IMR-90 (cell line): ENCODE results near the gene SEPTIN2. TPM values are rescaled to one million over a fixed set of nuclear protein-coding genes. Genes with fewer than 3 reads are reported as not detected.

Source experiments
- ATAC-seq: fragments of 200-7000 bp; cut with Tn5 transposase; 2 replicates; pipeline ENCODE4 v1.9.1; 2020; ENCODE audit warnings: low read depth, mild to moderate bottlenecking, moderate library complexity
- BruUV-seq: library from RNA; stranded (reverse); fragments of 400-500 nt; replicated peaks from 2 replicates; lab custom pipeline; 2021; lab: Mats Ljungman, UMichigan
- CTCF ChIA-PET: fragments of 300-600 bp; formaldehyde crosslinking; extraction: SDS; loops from one replicate; lab custom pipeline; 2021; ENCODE audit warnings: antibody characterized with exemption; lab: Yijun Ruan, JAX
- POLR2A ChIA-PET: fragments of 300-600 bp; sonication (Branson Sonifier 250); formaldehyde crosslinking; loops from one replicate; lab custom pipeline; 2022; ENCODE audit warnings: antibody characterized with exemption; ENCODE audit not compliant: unreplicated experiment; lab: Charles Lee
- DNase-seq: peaks from one replicate; pipeline ENCODE4 v3.0.0; 2013
- H2AFZ ChIP-seq: replicated peaks from 2 replicates; pipeline ENCODE3; 2013; ENCODE audit warnings: low read length, mild to moderate bottlenecking; ENCODE audit not compliant: poor library complexity
- H2AK5ac ChIP-seq: 2 replicates; pipeline ENCODE4 v1.6.1; 2013; ENCODE audit warnings: low read depth, low read length, inconsistent platforms
- H2AK9ac ChIP-seq: replicated peaks from 2 replicates; pipeline ENCODE3; 2013; ENCODE audit warnings: mild to moderate bottlenecking, low read depth, low read length, moderate library complexity; ENCODE audit not compliant: poor library complexity
- H2BK120ac ChIP-seq: 2 replicates; pipeline ENCODE4 v1.6.1; 2013; ENCODE audit warnings: low read depth, low read length, inconsistent platforms
- H2BK15ac ChIP-seq: 3 replicates; pipeline ENCODE4 v1.6.1; 2013; ENCODE audit warnings: low read depth, low read length, inconsistent platforms
- H2BK20ac ChIP-seq: 2 replicates; pipeline ENCODE4 v1.6.1; 2013; ENCODE audit warnings: low read depth, mild to moderate bottlenecking, inconsistent platforms, low read length, moderate library complexity
- H2BK5ac ChIP-seq: 2 replicates; pipeline ENCODE4 v1.6.1; 2013; ENCODE audit warnings: mild to moderate bottlenecking, low read depth, low read length, inconsistent platforms; ENCODE audit not compliant: poor library complexity, severe bottlenecking
- H3K14ac ChIP-seq: replicated peaks from 2 replicates; pipeline ENCODE4 v1.6.1; 2013; ENCODE audit warnings: low read depth, low read length, inconsistent platforms
- H3K18ac ChIP-seq: 2 replicates; pipeline ENCODE4 v1.6.1; 2013; ENCODE audit warnings: low read depth, low read length, control low read depth
- H3K23ac ChIP-seq: 2 replicates; pipeline ENCODE4 v1.6.1; 2013; ENCODE audit warnings: low read depth, low read length, inconsistent platforms
- H3K27ac ChIP-seq: 2 replicates; pipeline ENCODE4 v1.5.1; 2013; ENCODE audit warnings: mild to moderate bottlenecking, control low read depth, low read length; ENCODE audit not compliant: insufficient read depth
- H3K27me3 ChIP-seq: 2 replicates; pipeline ENCODE4 v1.6.1; 2013; ENCODE audit warnings: low read length; ENCODE audit not compliant: control insufficient read depth, insufficient read depth
- H3K36me3 ChIP-seq: 2 replicates; pipeline ENCODE4 v1.6.1; 2013; ENCODE audit warnings: low read length, mixed read lengths; ENCODE audit not compliant: control insufficient read depth, insufficient read depth
- H3K4ac ChIP-seq: 2 replicates; pipeline ENCODE4 v1.6.1; 2013; ENCODE audit warnings: low read depth, low read length, inconsistent platforms
- H3K4me1 ChIP-seq: 2 replicates; pipeline ENCODE4 v1.6.1; 2013; ENCODE audit warnings: low read length, mixed read lengths; ENCODE audit not compliant: control insufficient read depth, insufficient read depth
- H3K4me2 ChIP-seq: 2 replicates; pipeline ENCODE4 v1.6.1; 2013; ENCODE audit warnings: low read depth, mild to moderate bottlenecking, control low read depth, low read length, moderate library complexity
- H3K4me3 ChIP-seq: 2 replicates; pipeline ENCODE4 v1.5.1; 2013; ENCODE audit warnings: low read depth, mild to moderate bottlenecking, control low read depth, low read length, moderate library complexity; ENCODE audit not compliant: insufficient read depth
- H3K56ac ChIP-seq: 2 replicates; pipeline ENCODE4 v1.6.1; 2013; ENCODE audit warnings: low read length, inconsistent platforms; ENCODE audit not compliant: insufficient read depth; ENCODE audit errors: extremely low read depth
- H3K79me1 ChIP-seq, 2 experiments: 2 replicates each; pipeline ENCODE4 v1.6.1; 2013; ENCODE audit warnings: low read length in 2 of 2, inconsistent platforms in 1 of 2, low read depth in 1 of 2
- H3K9ac ChIP-seq: 2 replicates; pipeline ENCODE4 v1.6.1; 2013; ENCODE audit warnings: low read depth, low read length, control low read depth
- H3K9me1 ChIP-seq: 2 replicates; pipeline ENCODE4 v1.6.1; 2013; ENCODE audit warnings: low read length, inconsistent platforms; ENCODE audit not compliant: insufficient read depth
- H3K9me3 ChIP-seq: 2 replicates; pipeline ENCODE4 v1.6.1; 2013; ENCODE audit warnings: low read length; ENCODE audit not compliant: control insufficient read depth, insufficient read depth
- H4K20me1 ChIP-seq: 2 replicates; pipeline ENCODE4 v1.6.1; 2013; ENCODE audit warnings: low read length, inconsistent platforms; ENCODE audit not compliant: insufficient read depth
- H4K5ac ChIP-seq: 2 replicates; pipeline ENCODE4 v1.6.1; 2013; ENCODE audit warnings: mild to moderate bottlenecking, low read depth, low read length, control low read depth
- H4K8ac ChIP-seq, 2 experiments: 2 replicates each; pipeline ENCODE4 v1.6.1; 2013; ENCODE audit warnings: low read depth in 2 of 2, low read length in 2 of 2, control low read depth in 1 of 2, inconsistent platforms in 1 of 2
- H4K91ac ChIP-seq: 2 replicates; pipeline ENCODE4 v1.6.1; 2013; ENCODE audit warnings: low read depth, low read length, inconsistent platforms; ENCODE audit not compliant: insufficient read depth
- CEBPB ChIP-seq: IDR thresholded peaks from 2 replicates; pipeline ENCODE4 v1.6.1; 2012; ENCODE audit warnings: low read depth, low read length, improper control_type of control experiment
- NFE2L2 ChIP-seq: fragments of 150-350 bp; IDR thresholded peaks from 2 replicates; pipeline ENCODE4 v1.6.1; 2016; ENCODE audit warnings: low read depth, mild to moderate bottlenecking, low read length
- RFX5 ChIP-seq: IDR thresholded peaks from 2 replicates; pipeline ENCODE4 v1.8.0; 2012; ENCODE audit warnings: low read depth, mild to moderate bottlenecking, low read length, moderate library complexity
- WGBS, 2 experiments: methylation state at CpG; one replicate each; pipeline versions ENCODE4 v1.1.5 to v1.1.7; 2013; ENCODE audit warnings: missing lambda C conversion rate in 2 of 2; ENCODE audit not compliant: insufficient read length in 1 of 2; ENCODE audit errors: extremely low coverage in 2 of 2; 5-methylcytosine and 5-hydroxymethylcytosine counted together
- dilution Hi-C: fragments of 300-500 bp; cut with HindIII; formaldehyde crosslinking; loops from one replicate; pipeline ENCODE4 v1.14.3; 2018; ENCODE audit warnings: low sequenced_read_pairs; ENCODE audit not compliant: unreplicated experiment
- in situ Hi-C: fragments of 300-500 bp; cut with MboI; formaldehyde crosslinking; loops from 3 replicates; pipeline ENCODE4 v1.14.3; 2019; ENCODE audit warnings: low sequenced_read_pairs, inconsistent platforms, mixed read lengths
- intact Hi-C: fragments of 100-400 bp; cut with micrococcal nuclease; formaldehyde crosslinking; loops from 2 replicates; pipeline ENCODE4 v1.10.0; 2022
- polyA plus RNA-seq, 3 experiments: library from polyadenylated mRNA; depleted of rRNA; stranded (reverse); fragments of >200 nt; gene quantifications; 2 replicates each; pipeline ENCODE4 v1.2.3, GENCODE V29; 2012; ENCODE audit warnings: low replicate concordance in 1 of 3
- total RNA-seq: library from RNA; depleted of rRNA; stranded (reverse); fragments of >200 nt; gene quantifications from 2 replicates; pipeline ENCODE4 v1.2.3, GENCODE V29; 2012

The SEPTIN2 gene
- total and polyA plus RNA-seq, 2 of the 4 experiments (the other 2 are of a cell fraction) = 420 to 504 TPM

GRCh38 chr2:241313543-241314095, 2.1 kb upstream of the SEPTIN2 start:
- no peak overlapping the region; the same call in 1 of the 2 replicates for H3K56ac ChIP-seq

More at GRCh38 chr2:241313543-241314095, 2.1 kb upstream of the SEPTIN2 start:
- H3K9me3 ChIP-seq = no peaks in the 10 kb centered on the region
- H2BK5ac ChIP-seq = peak overlapping the region; percentile 95
- in situ Hi-C loops (no loop called here), dilution Hi-C loops (no loop called here), intact Hi-C loops (loop anchor here (2.0 kb wide), 1 partner anchor 41 kb away; no protein-coding TSS in a partner anchor)
- no peaks in the 10 kb centered on the region for H3K27me3 ChIP-seq
- H2AK9ac ChIP-seq = no peak overlapping the region
- no peak overlapping the region; the same call in 1 of the 2 replicates for H3K14ac ChIP-seq
- TF ChIP-seq CEBPB = no peak
- TF ChIP-seq NFE2L2 = no peak
- TF ChIP-seq RFX5 = no peak
- no peak overlapping the region for H2BK20ac ChIP-seq
- CTCF ChIA-PET = interaction anchor here (1.3 kb wide), 1 partner anchor 52 kb away, joined by 3 read pairs; no protein-coding TSS in a partner anchor
- no peak overlapping the region for H3K27ac ChIP-seq
- H3K4me2 ChIP-seq = peak overlapping the region; percentile 99; the same call in 1 of the 2 replicates
- H4K20me1 ChIP-seq = peaks cover 52% of the 10 kb centered on the region
- H3K9me1 ChIP-seq = peaks cover 19% of the 10 kb centered on the region
- peaks cover 11 to 66% of the 10 kb centered on the region in 2 experiments for H3K79me1 ChIP-seq
- peaks cover 2% of the 10 kb centered on the region for H3K4me1 ChIP-seq
- no peak overlapping the region for H4K91ac ChIP-seq
- H2BK15ac ChIP-seq = no peak overlapping the region
- TSS peak; percentile 33 for BruUV-seq
- H3K36me3 ChIP-seq = peaks cover 2% of the 10 kb centered on the region; the same call in 1 of the 2 replicates
- ATAC-seq (no peak), DNase-seq (no peak)
- H2AFZ ChIP-seq = no peak overlapping the region
- H2BK120ac ChIP-seq = no peak overlapping the region
- WGBS, 2 experiments = 100% methylated on average over 1 of the region's 8 CpGs; no CpG with 5 or more reads in 1 of the 2 experiments
- H4K8ac ChIP-seq = peak overlapping the region; percentile 96 to 98; a peak in 2 of 4 replicates
- no peak overlapping the region for H3K18ac ChIP-seq
- H3K23ac ChIP-seq = peak overlapping the region; percentile 43; the same call in 1 of the 2 replicates
- no peak overlapping the region for H3K4me3 ChIP-seq
- H4K5ac ChIP-seq = peak overlapping the region; percentile 25; the same call in 1 of the 2 replicates
- peak overlapping the region; percentile 18; the same call in 1 of the 2 replicates for H2AK5ac ChIP-seq
- no peak overlapping the region; the same call in 1 of the 2 replicates for H3K9ac ChIP-seq
- POLR2A ChIA-PET = no interaction called here
- no peak overlapping the region for H3K4ac ChIP-seq
